Uterus (tissue), 4 donors: ENCODE results near the gene CD2BP2. TPM values are rescaled to one million over a fixed set of nuclear protein-coding genes. Genes with fewer than 3 reads are reported as not detected.

Source experiments
- DNase-seq, 2 donors: peaks; one replicate each; pipeline ENCODE4 v3.0.0-alpha.2; 2019 to 2020
- H3K27ac ChIP-seq, 2 donors: fragments of 200-600 bp; sonication (generic); 1 replicate in 1 of 2; 2 replicates in 1 of 2; pipeline ENCODE4 v1.5.1; 2016 to 2018
- H3K27me3 ChIP-seq, 2 donors: fragments of 200-600 bp; sonication (generic); one replicate each; pipeline ENCODE4 v1.5.1; 2018 to 2019; ENCODE audit warnings: control low read depth in 1 of 2
- H3K36me3 ChIP-seq, 2 donors: fragments of 200-600 bp; sonication (generic); one replicate each; pipeline ENCODE4 v1.5.1; 2019; ENCODE audit warnings: control low read depth in 1 of 2
- H3K4me1 ChIP-seq, 2 donors: fragments of 200-600 bp; sonication (generic); one replicate each; pipeline ENCODE4 v1.5.1; 2018 to 2019; ENCODE audit warnings: control low read depth in 1 of 2
- H3K4me3 ChIP-seq, 2 donors: fragments of 200-600 bp; sonication (generic); 1 replicate in 1 of 2; 2 replicates in 1 of 2; pipeline ENCODE4 v1.5.1; 2018 to 2019; ENCODE audit warnings: mild to moderate bottlenecking in 1 of 2
- H3K9me3 ChIP-seq, 2 donors: fragments of 200-600 bp; sonication (generic); one replicate each; pipeline ENCODE4 v1.5.1; 2019; ENCODE audit warnings: control low read depth in 1 of 2
- CTCF ChIP-seq, 4 experiments: fragments of 200-600 bp in 2 of 4; fragments of 450-650 bp in 2 of 4; sonication (generic) in 2 of 4; IDR thresholded peaks; one replicate each; pipeline ENCODE4 v1.5.1; 2016 to 2019; ENCODE audit warnings: antibody characterized with exemption in 4 of 4, mild to moderate bottlenecking in 2 of 4, moderate library complexity in 1 of 4
- POLR2A ChIP-seq, 2 donors: fragments of 450-650 bp; IDR thresholded peaks; one replicate each; pipeline ENCODE4 v1.6.1; 2016; ENCODE audit warnings: antibody characterized with exemption in 2 of 2, mild to moderate bottlenecking in 1 of 2, moderate library complexity in 1 of 2
- intact Hi-C: fragments of 100-400 bp; cut with DNase I; formaldehyde crosslinking; loops from one replicate; pipeline ENCODE4 v1.15.1; 2023; ENCODE audit warnings: low total_unique reads
- total RNA-seq, 4 donors: library from RNA; depleted of rRNA in 3 of 4; stranded (reverse); fragments of >200 nt in 3 of 4; gene quantifications; one replicate each; pipeline versions ENCODE4 v1.1.0 to v1.2.4, GENCODE V29; 2014 to 2023
- donor health status: DM: yes; HTN: yes; CAD: no.

CD2BP2 gene
- total RNA-seq, 4 donors from 2014 or later = 27.9 to 74.7 (median 32.8) TPM

- TF ChIP-seq POLR2A (IDR thresholded peaks at IDR 0.05) = no peak
- TF ChIP-seq CTCF (IDR thresholded peaks at IDR 0.05) = no peak
- no peaks in the 10 kb centered on the region for H3K27me3 ChIP-seq
- intact Hi-C loops = no loop called here
- DNase-seq = no peak
- peak overlapping the region in 1 of 2 donors; percentile 93 for H3K27ac ChIP-seq
- H3K36me3 ChIP-seq = no peaks in the 10 kb centered on the region
- peak overlapping the region; percentile 70 to 98 for H3K4me3 ChIP-seq
- H3K9me3 ChIP-seq = no peaks in the 10 kb centered on the region
- H3K4me1 ChIP-seq = peaks cover 0 to 12% of the 10 kb centered on the region in 2 donors
Measured at GRCh38 chr16:30367349-30368009, 12.4 kb upstream of the CD2BP2 start.

- intact Hi-C loops = no loop called here
- H3K4me3 ChIP-seq = no peak overlapping the region
- TF ChIP-seq POLR2A (IDR thresholded peaks at IDR 0.05) (no peak), CTCF (IDR thresholded peaks at IDR 0.05) (no peak)
- peaks cover 0 to 12% of the 10 kb centered on the region in 2 donors for H3K4me1 ChIP-seq
- H3K9me3 ChIP-seq = no peaks in the 10 kb centered on the region
- DNase-seq = no peak
- H3K36me3 ChIP-seq = no peaks in the 10 kb centered on the region
- no peak overlapping the region for H3K27ac ChIP-seq
- no peaks in the 10 kb centered on the region for H3K27me3 ChIP-seq
Measured at GRCh38 chr16:30366511-30366910, 11.4 kb upstream of the CD2BP2 start.

- Histone ChIP-seq H3K9me3 (no peaks in the 10 kb centered on the region), H3K27me3 (no peaks in the 10 kb centered on the region), H3K4me3 (no peak overlapping the region), H3K36me3 (no peaks in the 10 kb centered on the region), H3K4me1 (peaks cover 0 to 12% of the 10 kb centered on the region in 2 donors), H3K27ac (no peak overlapping the region)
- DNase-seq = no peak
- intact Hi-C loops = no loop called here
- no peak for TF ChIP-seq POLR2A (IDR thresholded peaks at IDR 0.05)
- no peak for TF ChIP-seq CTCF (IDR thresholded peaks at IDR 0.05)
Measured at GRCh38 chr16:30365200-30365599, 10.1 kb upstream of the CD2BP2 start.

GRCh38 chr16:30361180-30361579, 6.1 kb upstream of the CD2BP2 start:
- H3K27ac ChIP-seq = no peak overlapping the region
- TF ChIP-seq CTCF (IDR thresholded peaks at IDR 0.05) (no peak), POLR2A (IDR thresholded peaks at IDR 0.05) (no peak)
- intact Hi-C loops = no loop called here
- no peak for DNase-seq
- no peaks in the 10 kb centered on the region for H3K9me3 ChIP-seq
- H3K27me3 ChIP-seq = no peaks in the 10 kb centered on the region
- H3K36me3 ChIP-seq = no peaks in the 10 kb centered on the region
- H3K4me3 ChIP-seq = no peak overlapping the region
- H3K4me1 ChIP-seq = peaks cover 2 to 8% of the 10 kb centered on the region in 2 donors

GRCh38 chr16:30359871-30360170, 4.7 kb upstream of the CD2BP2 start:
- Histone ChIP-seq H3K27me3 (no peaks in the 10 kb centered on the region), H3K36me3 (no peaks in the 10 kb centered on the region), H3K4me3 (no peak overlapping the region), H3K27ac (no peak overlapping the region), H3K9me3 (no peaks in the 10 kb centered on the region), H3K4me1 (peaks cover 5 to 9% of the 10 kb centered on the region in 2 donors)
- TF ChIP-seq POLR2A (IDR thresholded peaks at IDR 0.05) = no peak
- intact Hi-C loops = no loop called here
- no peak for DNase-seq
